H1 (cell line): Measurements from ENCODE around the gene ARHGEF1. TPM values are rescaled to one million over a fixed set of nuclear protein-coding genes. Genes with fewer than 3 reads are reported as not detected.

Experiments used
- KDM4A ChIP-seq: IDR thresholded peaks from one replicate; pipeline ENCODE4 v1.7.1; 2012; ENCODE audit warnings: low read depth, mild to moderate bottlenecking, moderate library complexity, low read length, inconsistent platforms; ENCODE audit not compliant: severe bottlenecking
- RNF2 ChIP-seq: fragments of 200-900, 300-1000 bp; sonication (generic); IDR thresholded peaks from 2 replicates; pipeline ENCODE4 v1.7.1; 2016; ENCODE audit warnings: borderline replicate concordance, low read depth, mild to moderate bottlenecking, antibody characterized with exemption, low read length; ENCODE audit not compliant: poor library complexity, severe bottlenecking; ENCODE audit errors: missing control alignments
- polyA plus RNA-seq, 7 experiments: library from polyadenylated mRNA; depleted of rRNA in 3 of 7; stranded (reverse) in 5 of 7; unstranded in 2 of 7; fragments of >200 nt in 5 of 7; fragments of 200-250 nt in 2 of 7; gene quantifications; 1 replicate in 5 of 7; 2 replicates in 1 of 7; 4 replicates in 1 of 7; pipeline versions ENCODE4 v1.2.1 to v1.2.3, GENCODE V29; 2011 to 2013; ENCODE audit warnings: missing spikeins in 2 of 7, mixed read lengths in 2 of 7
- total RNA-seq: library from RNA; stranded (reverse); fragmentation: NEBNext Ultra II Directional; extraction: Animal tissue kit (Norgen Biotek cat#: 25700); gene quantifications from 2 replicates; pipeline ENCODE4 v1.2.1, GENCODE V29; 2021

The ARHGEF1 gene
- total and polyA plus RNA-seq, 2 of the 8 experiments (the other 6 are each of a cell fraction or from before 2014, with no cell fraction given), result 23.0 to 49.0 TPM

- TF ChIP-seq RNF2 (peak; percentile 70), KDM4A (no peak)
Measured at GRCh38 chr19:41932720-41933332, 49.8 kb downstream of the ARHGEF1 start (continued).
